Lower leg skin (tissue), 4 donors: ENCODE data around the gene RORC. TPM values are rescaled to one million over a fixed set of nuclear protein-coding genes. Genes with fewer than 3 reads are reported as not detected.

ENCODE experiments used
- DNase-seq, 2 donors: peaks; one replicate each; pipeline ENCODE4 v3.0.0-alpha.2; 2019; ENCODE audit warnings: low spot score in 2 of 2
- H3K4me3 ChIP-seq: fragments of 200-600 bp; sonication (generic); 2 replicates; pipeline ENCODE4 v1.5.1; 2017; ENCODE audit warnings: mild to moderate bottlenecking, low read depth; ENCODE audit not compliant: poor library complexity, severe bottlenecking
- CTCF ChIP-seq, 3 donors: fragments of 450-650 bp; IDR thresholded peaks; one replicate each; pipeline ENCODE4 v1.5.1; 2016; ENCODE audit warnings: antibody characterized with exemption in 3 of 3, mild to moderate bottlenecking in 3 of 3, moderate library complexity in 2 of 3
- POLR2A ChIP-seq, 2 donors: fragments of 450-650 bp; IDR thresholded peaks; one replicate each; pipeline ENCODE4 v1.6.1; 2016 to 2017; ENCODE audit warnings: antibody characterized with exemption in 2 of 2, mild to moderate bottlenecking in 1 of 2, moderate library complexity in 1 of 2
- WGBS, 2 donors: methylation state at CpG; one replicate each; pipeline ENCODE4 v1.1.5; 2018; 5-methylcytosine and 5-hydroxymethylcytosine counted together
- intact Hi-C: fragments of 100-400 bp; cut with DNase I; formaldehyde crosslinking; loops from one replicate; pipeline ENCODE4 v1.15.0; 2023; ENCODE audit warnings: low total_unique reads
- total RNA-seq, 4 donors: library from RNA; depleted of rRNA; stranded (reverse); fragments of >200 nt; gene quantifications; one replicate each; pipeline ENCODE4 v1.1.0, GENCODE V29; 2016

Gene RORC
- total RNA-seq, 4 donors from 2014 or later = 33.6 to 83.2 (median 58.2) TPM

- intact Hi-C loops = no loop called here
- H3K4me3 ChIP-seq = no peak overlapping the region
- TF ChIP-seq CTCF (IDR thresholded peaks at IDR 0.05) (no peak), POLR2A (IDR thresholded peaks at IDR 0.05) (no peak)
- 57 to 79% methylated on average over 1 of the region's 1 CpG for WGBS, 2 donors
- no peak for DNase-seq
These were observed 23.8 kb downstream of the RORC start for GRCh38 chr1:151807766-151808165.

- no peak overlapping the region for H3K4me3 ChIP-seq
- 71 to 73% methylated on average over 5 of the region's 5 CpGs for WGBS, 2 donors
- intact Hi-C loops = no loop called here
- TF ChIP-seq CTCF (IDR thresholded peaks at IDR 0.05) (no peak), POLR2A (IDR thresholded peaks at IDR 0.05) (no peak)
- peak in 1 of 2 donors; percentile 64 for DNase-seq
These were observed 24.5 kb downstream of the RORC start for GRCh38 chr1:151807131-151807530.

GRCh38 chr1:151806170-151806569 is 25.4 kb downstream of the RORC start:
- 86 to 91% methylated on average over 7 of the region's 7 CpGs for WGBS, 2 donors
- intact Hi-C loops = no loop called here
- TF ChIP-seq POLR2A (IDR thresholded peaks at IDR 0.05) (no peak), CTCF (IDR thresholded peaks at IDR 0.05) (no peak)
- DNase-seq = peak in 1 of 2 donors; percentile 79
- no peak overlapping the region for H3K4me3 ChIP-seq

- DNase-seq = peak in 1 of 2 donors; percentile 80
- no peak within 1 kb of the TSS for H3K4me3 ChIP-seq
- WGBS, 2 donors = 58 to 70% methylated on average over 12 of the region's 12 CpGs
- intact Hi-C loops = no loop called here
- TF ChIP-seq CTCF (IDR thresholded peaks at IDR 0.05) = no peak
- TF ChIP-seq POLR2A (IDR thresholded peaks at IDR 0.05) = no peak
These were observed 26.4 kb downstream of the RORC start, which contains the start of gene LINGO4 for GRCh38 chr1:151805066-151805820. Gene LINGO4 (minus strand): TSS chr1:151805419. CDS start chr1:151802704, 2,715 bp downstream.

- H3K4me3 ChIP-seq = no peak overlapping the region
- intact Hi-C loops = no loop called here
- DNase-seq = no peak
- WGBS, 2 donors = 90 to 100% methylated on average over 3 of the region's 3 CpGs
- TF ChIP-seq CTCF (IDR thresholded peaks at IDR 0.05) (no peak), POLR2A (IDR thresholded peaks at IDR 0.05) (no peak)
These were observed 27.7 kb downstream of the RORC start for GRCh38 chr1:151803915-151804314.

GRCh38 chr1:151803164-151803563 is 28.4 kb downstream of the RORC start:
- TF ChIP-seq POLR2A (IDR thresholded peaks at IDR 0.05) (no peak), CTCF (IDR thresholded peaks at IDR 0.05) (no peak)
- intact Hi-C loops = no loop called here
- no peak for DNase-seq
- no peak overlapping the region for H3K4me3 ChIP-seq
